Stimulated activated CD4-positive, alpha-beta T cell treated with anti-CD3 and anti-CD28 coated beads, Interleukin-12 subunit alpha, Interleukin-12 subunit beta, amount 100 ng/mL, for 24 hours (primary cell): Measurements from ENCODE around the gene RALGPS2.
A peak's percentile ranks its signal among the peaks of the same experiment; 100 is the strongest.

Experiments used
- DNase-seq, 2 experiments: peaks; one replicate each; pipeline ENCODE4 v3.0.0-alpha.2; 2020; ENCODE audit warnings: low read depth in 2 of 2

RALGPS2 gene, protein sequence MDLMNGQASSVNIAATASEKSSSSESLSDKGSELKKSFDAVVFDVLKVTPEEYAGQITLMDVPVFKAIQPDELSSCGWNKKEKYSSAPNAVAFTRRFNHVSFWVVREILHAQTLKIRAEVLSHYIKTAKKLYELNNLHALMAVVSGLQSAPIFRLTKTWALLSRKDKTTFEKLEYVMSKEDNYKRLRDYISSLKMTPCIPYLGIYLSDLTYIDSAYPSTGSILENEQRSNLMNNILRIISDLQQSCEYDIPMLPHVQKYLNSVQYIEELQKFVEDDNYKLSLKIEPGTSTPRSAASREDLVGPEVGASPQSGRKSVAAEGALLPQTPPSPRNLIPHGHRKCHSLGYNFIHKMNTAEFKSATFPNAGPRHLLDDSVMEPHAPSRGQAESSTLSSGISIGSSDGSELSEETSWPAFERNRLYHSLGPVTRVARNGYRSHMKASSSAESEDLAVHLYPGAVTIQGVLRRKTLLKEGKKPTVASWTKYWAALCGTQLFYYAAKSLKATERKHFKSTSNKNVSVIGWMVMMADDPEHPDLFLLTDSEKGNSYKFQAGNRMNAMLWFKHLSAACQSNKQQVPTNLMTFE

GRCh38 chr1:178724728-178725465 is at the start of gene RALGPS2:
TSS of gene RALGPS2 (plus strand) at chr1:178725244. CDS start at chr1:178776765, 51,521 bp downstream.
- DNase-seq = peak; percentile 17 to 35

DNA sequence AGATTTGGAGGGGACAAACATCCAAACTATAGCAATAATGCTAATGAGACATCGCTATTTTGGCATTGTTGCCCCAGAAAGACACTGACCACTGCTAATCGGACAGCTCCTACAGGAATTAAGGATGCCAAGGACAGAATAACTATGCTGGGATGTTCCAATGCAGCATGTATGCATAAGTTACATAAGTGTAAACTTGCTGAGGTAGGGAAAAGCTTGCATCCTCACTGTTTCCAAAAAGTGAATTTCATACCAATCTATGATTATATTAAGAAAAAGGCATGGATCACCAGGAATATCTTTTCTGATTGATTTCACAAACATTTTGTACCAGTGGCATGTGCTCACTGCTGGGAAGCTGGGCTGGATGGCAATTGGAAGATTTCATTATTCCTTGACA is 45.8 kb upstream of the RALGPS2 start:
- no peak for DNase-seq

- no peak for DNase-seq
These were observed 42.6 kb upstream of the RALGPS2 start for GRCh38 chr1:178682429-178682828.

DNA sequence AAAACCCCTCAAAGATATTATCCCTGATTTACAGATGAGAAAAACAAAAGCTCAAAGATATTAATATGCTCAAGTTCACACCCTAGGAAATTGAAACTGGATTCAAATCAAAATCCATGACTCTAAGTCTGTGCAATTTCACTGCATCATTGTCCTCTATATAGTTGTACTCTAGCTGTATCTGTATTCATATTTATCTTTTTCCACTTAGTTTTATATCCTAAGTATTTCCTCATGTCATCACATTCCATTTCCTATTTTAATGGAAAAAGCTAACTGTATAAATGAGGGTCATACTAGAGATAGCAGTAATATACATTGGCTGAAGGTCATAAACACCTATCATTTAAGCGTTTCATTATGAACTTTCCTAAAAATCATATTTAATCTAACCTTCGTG is 42.2 kb upstream of the RALGPS2 start:
- no peak for DNase-seq

DNA sequence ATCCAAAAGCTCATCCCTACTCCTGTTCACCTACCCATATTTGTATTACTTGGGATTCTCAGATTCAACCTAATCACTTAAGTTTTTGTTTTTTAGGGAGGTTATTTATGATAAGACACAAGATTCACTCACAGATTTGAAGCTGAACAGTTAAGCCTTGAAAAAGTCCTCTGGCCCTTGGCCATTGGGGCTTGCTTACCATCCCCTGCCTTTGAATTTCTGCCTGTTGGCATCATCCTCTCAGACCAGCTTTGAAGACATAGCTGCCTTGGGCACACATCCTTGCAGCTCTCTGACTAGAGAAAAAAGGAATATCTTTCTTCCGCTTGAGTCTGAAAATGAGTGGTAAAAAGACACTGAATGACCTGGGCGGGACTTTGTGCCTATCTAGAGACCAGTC is 41.8 kb upstream of the RALGPS2 start:
- no peak for DNase-seq

GRCh38 chr1:178684111-178684510 is 40.9 kb upstream of the RALGPS2 start:
- DNase-seq = no peak

DNA sequence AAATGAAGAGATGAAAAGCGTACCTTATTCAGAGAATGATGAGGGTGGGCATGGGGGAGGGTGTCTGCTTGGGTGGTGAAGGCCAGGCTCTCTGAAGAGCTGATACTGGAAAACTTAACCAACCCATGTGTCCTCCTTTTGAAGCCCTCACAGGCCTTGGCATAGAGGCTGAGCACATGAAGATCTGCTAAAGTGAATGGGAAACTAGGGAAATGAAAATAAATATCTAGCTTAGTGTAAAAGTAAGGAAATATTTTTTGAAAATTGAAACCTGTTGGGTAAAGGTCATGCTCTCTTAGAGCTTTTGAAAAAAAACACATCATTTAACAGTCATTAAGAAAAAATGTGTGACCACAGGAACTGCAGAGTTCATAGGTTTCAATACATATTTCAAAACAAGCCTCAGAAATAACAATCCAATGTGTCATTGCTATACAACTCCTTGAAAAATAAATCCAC is 40.5 kb upstream of the RALGPS2 start:
- no peak for DNase-seq

DNA sequence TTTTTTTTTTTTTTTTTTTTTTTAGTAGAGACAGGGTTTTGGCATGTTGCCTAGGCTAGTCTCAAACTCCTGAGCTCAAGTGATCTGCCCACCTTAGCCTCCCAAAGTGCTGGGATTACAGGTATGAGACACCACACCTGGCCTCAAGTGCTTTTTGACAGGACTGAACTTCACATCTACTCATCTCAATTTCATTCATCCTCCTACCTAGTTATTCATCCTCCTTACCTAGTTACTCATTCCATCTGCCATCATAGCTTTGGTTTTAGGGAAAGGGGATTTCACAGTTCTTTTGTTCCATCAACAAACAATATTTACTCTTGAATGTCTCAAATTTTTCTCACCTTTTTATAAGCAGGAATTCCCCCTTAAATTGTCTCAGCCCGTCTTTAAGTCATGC is 38.6 kb upstream of the RALGPS2 start:
- no peak for DNase-seq

- no peak for DNase-seq
These were observed 36.8 kb upstream of the RALGPS2 start for GRCh38 chr1:178688244-178688643.

DNA sequence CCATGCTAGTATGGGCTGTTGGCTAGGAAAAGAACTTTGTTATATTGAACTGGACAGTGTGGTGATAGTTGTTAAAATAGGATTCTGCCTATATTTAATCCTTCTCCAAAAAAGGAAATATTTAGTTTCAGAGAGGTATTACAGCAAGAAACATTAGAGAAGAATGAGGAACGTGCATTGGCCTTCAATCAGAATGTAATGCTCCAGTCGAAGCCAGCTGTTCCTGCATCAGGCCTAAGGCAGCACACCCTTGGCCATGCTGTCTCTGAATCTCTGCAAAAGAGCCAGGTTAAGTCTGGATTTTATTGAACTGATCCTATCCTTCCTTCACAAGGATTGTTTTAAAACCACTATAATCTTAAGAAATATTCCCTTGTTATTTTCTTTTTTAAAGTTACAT is 35.3 kb upstream of the RALGPS2 start:
- no peak for DNase-seq

DNA sequence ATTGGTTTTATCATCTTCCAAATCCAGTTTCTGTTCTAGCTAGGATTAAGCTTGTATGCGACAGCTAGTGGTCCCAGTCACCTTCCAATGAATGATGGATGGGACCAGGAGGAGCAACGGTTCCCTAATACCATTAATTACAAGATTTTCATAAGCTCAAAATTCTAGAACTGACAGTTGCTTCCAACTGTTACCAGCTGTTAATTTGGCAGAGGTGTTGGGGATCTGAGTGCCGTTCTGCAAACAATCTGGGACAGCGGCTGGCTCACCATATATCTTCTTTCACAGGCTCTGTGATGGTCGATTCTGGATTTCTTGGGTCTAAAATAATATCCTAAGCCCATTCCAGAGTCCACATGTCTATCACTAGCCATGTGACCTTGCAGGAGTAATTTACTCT is 34.5 kb upstream of the RALGPS2 start:
- no peak for DNase-seq

DNA sequence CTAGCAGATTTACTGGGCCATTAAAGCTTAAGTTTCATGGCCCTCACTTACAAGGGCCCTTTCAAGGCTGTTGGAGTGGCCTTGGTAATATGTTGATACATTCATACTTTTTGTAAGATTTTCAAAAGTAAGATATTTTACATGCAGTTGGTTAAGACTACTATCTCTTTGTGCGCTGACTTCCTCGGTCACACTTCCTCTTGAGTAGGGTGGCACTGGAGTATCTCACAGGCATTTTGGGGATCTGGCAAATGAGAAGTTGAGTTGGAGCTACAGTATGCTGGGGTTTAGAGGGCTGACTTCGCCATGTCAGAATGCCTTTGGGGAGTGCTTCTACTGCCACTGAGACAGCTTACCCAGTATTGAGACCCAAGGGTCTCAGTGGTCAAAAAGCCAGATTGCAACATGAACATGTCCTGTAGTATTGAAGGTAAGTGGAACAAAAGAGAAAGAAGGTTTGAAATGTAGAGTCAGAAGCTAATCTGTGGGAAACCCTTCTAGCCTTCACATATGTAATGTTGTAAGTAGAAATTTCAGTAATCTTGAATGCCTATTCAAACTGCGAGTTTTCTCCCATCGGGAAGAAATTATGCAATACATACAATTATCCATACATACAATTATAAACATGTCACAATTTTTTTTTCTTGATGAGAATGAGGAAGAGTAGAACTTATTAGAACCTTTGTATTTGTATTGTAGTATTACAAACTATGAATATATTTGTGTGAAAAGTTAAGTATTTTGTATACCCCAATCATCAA is 32.3 kb upstream of the RALGPS2 start:
- no peak for DNase-seq

DNA sequence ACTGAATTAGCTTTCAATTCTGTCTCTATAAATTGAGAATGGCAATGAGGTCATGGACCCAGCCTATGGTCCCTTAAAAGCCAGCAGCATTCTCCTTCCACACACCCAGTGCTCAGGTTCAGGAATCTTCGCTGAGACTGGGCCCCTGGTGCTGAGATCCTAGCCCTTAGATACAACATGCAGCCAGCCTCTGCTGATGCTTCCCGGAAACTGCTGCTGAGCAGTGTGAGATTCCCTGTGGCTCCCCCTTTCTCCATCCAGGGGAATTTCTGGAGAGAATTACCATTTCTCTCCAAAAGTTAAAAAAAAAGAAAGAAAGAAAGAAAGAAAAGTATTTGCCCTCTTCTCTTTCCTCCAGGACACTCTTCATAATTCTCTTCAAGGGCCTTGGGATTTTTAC is 31.7 kb upstream of the RALGPS2 start:
- no peak for DNase-seq

- DNase-seq = no peak
These were observed 30.0 kb upstream of the RALGPS2 start for GRCh38 chr1:178694923-178695525.

GRCh38 chr1:178702146-178702545 is 22.9 kb upstream of the RALGPS2 start:
- no peak for DNase-seq

GRCh38 chr1:178704833-178705232 is 20.2 kb upstream of the RALGPS2 start:
- DNase-seq = no peak

DNA sequence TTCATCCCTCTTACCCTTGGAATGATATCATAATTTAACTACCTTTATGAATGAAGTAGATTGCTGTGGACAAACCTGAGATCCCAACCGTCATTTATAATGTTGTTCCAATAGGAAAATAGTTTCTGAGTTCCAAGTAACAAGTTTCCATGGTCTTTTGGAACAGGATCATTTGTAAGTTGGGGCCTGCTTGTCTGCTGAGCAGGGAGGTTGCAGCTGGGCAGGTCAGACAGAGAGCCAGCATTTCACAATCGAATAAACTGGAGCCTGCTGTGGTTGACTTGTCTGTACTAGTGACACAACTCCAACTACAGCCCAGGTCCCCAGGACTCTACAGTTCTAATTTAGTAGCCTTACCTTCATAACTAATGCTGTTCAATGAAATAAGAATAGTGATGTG is 18.6 kb upstream of the RALGPS2 start:
- no peak for DNase-seq

- no peak for DNase-seq
These were observed 11.8 kb upstream of the RALGPS2 start for GRCh38 chr1:178713259-178713658.

GRCh38 chr1:178714453-178714852 is 10.6 kb upstream of the RALGPS2 start:
- no peak for DNase-seq

- no peak for DNase-seq
These were observed 8.9 kb upstream of the RALGPS2 start for GRCh38 chr1:178716111-178716510.

GRCh38 chr1:178718520-178718919 is 6.5 kb upstream of the RALGPS2 start:
- DNase-seq = no peak

- DNase-seq = no peak
These were observed 1.5 kb upstream of the RALGPS2 start for GRCh38 chr1:178723546-178723945.
